Activated naive CD4-positive, alpha-beta T cell treated with anti-CD3 and anti-CD28 coated beads, Interleukin-2, amount 50 U/mL, for 16 hours (primary cell): ENCODE results near the gene MYOM3.

Experiments
- DNase-seq: peaks from one replicate; pipeline ENCODE4 v3.0.0-alpha.2; 2020

MYOM3 gene

DNA sequence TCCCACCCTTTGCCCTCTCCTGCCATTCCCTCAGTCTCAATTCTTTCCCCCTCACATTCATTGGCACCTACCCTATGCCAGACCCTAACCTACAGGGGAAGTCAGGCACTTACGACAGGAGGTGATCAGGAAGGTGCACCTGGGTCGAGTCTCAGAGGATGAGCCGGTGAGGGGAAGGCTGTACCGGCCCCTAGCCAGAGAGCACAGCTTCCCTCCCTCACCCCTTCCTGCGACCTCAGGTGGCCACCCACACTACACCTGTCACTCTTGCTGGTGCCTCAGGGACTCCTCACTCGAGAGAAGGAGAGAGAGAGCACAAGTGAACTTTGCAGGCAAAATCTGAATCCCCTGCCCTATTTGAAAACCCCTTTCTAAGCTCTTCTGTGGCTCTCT, 1.7 kb upstream of the MYOM3 start:
- DNase-seq, result no peak

GRCh38 chr1:24111262-24111995, 506 bp downstream of the MYOM3 start:
- no peak for DNase-seq

GRCh38 chr1:24110642-24111261, 1.2 kb downstream of the MYOM3 start:
- DNase-seq, result no peak

DNA sequence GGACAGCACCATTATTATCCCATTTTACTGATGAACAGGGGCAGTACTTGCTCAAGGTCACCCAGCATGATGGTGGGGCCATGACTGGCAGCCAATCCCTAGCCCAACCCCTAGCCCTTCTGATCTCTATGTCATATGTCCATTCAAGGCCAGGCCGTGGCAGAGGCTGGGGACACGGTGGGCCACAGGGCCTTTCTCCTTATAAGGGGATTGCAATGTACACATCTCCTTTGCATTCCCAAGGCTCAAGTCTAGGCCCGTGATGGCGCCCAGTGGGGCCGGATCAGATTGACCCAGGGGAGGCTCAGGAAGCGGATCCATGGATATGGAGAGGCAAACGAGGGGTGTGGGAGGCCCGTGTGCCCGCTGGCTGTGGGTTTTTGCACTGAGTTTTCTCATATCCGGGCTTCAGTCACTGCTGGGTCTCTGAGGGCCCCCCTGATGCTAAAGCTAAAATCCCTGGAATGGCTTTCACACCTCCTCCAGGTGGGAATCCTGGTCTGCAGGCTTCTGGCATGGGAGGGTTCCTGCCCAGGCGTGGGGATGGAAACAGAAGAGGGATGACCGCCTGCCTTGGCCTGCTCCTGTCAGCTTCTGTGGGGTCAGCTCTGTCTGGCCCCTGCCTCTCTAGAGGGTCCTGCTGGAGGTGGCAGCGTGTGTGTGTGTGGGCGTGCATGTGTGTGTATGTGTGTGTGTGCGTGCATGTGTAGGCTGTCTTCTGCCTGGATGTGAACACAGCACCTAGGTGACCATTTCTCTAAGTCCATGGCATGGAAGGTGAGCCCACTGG, 2.1 kb downstream of the MYOM3 start:
- DNase-seq, result no peak

DNA sequence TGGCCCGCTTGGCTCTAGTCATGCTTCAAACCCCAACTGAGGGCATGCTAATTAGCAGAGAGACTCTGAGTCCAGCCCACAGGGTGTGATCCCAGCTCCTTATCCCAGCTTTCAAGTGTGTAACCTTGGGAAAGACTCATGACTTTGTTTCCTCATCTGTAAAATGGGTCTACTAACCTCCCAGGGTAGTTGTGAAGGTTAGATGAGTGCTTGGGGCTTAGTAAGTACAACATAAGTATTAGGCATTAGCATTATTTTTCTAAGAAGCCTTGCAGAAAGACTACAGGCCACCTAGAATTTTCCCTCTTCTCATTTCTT, 2.8 kb downstream of the MYOM3 start:
- DNase-seq, result no peak

DNA sequence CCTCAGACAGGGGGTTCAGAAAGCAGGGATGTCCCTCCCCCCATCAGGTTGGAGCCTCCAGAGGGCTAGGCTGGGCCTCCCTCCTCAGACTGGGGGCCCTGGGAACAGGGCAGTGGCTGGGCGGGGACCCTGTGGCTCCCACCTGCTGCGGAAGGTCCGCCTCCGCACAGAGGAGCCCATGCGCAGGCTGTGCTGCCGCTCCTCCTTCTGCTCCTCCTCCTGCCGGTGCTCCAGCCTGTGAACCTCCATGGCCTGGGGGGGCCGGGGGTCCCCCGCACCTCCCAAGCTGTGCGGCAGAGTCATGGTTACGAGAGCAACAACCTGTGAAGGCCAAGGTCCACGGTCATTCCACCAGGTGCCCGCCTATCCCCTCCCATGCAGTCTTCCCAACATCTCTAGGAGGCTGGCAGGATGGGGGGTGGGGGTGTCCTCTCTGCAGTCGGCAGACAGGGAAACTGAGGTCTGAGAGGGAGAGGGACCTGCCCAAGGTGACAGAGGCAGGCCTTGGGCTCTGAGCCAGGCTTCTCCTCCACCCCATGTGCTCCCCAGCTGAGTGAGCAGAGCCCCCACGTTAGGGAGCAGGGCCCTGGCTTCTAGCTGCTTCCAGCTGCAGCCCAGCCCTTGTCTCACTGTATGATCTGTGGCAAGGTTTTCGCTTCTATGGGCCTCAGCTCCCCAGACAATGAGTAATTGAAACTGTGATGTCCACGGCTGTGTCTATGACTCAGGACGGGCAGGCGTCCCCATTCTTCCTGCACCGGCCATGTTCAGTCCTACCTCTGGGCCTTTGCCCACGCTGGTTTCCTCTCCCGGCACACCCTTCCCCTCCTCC, 3.4 kb downstream of the MYOM3 start:
- DNase-seq, result no peak

- DNase-seq, result no peak
Observed at GRCh38 chr1:24107462-24108138, 4.3 kb downstream of the MYOM3 start.

DNA sequence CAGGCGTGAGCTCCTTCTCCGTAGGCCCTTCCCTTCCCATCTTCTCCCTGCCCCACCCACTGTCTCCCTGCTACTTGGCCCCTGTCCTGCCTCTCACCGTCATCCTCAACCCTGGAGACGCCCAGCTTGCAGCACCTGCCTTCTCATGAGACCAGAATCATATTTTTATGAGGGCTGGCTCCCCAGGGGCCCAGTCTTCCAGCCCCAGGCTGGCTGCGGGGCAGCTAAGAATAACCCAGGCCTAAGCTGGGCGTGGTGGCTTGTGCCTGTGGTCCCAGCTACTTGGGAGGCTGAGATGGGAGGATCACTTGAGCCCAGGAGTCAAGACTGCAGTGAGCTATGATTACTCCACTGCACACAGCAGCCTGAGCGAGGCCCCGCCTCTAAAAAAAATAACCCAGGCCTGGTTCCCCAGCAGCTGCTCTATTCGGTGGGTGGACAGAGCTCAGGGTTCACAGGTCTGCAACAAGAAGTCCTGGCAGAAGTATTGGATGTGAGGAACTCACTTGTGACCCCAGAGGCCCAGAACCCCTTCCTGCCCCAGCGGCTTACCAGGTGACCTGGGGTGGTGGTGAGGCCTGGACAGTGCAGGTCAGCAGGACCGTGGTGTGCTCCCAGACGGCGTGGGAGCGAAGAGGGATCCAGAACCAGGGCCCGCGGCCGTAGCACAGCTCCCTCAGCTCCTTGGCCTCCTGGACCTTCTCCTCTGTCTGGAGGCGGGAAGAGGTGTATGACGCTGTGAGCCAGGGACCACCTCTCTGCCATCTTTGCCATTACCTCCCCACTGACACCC, 6.4 kb downstream of the MYOM3 start:
- DNase-seq, result no peak

DNA sequence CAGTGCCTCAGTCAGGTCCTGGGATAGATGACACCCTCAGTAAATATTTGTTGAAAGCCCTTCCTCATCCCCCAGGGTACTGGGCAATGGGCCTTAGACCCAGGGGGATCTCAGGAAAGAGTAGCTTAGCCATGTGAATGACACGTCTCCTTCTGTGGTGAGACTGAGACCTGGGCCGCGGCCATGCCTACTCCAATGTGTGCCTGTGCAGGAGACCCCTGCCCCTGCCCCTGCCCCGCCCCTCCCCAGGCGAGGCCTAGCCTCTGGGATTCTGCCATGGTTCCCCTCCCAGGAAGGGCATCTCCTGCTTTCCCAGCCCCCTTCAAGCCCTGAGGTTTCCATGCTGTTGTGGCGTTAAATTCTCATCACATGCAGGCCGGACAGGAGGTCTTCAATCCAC, 7.1 kb downstream of the MYOM3 start:
- DNase-seq, result no peak

DNA sequence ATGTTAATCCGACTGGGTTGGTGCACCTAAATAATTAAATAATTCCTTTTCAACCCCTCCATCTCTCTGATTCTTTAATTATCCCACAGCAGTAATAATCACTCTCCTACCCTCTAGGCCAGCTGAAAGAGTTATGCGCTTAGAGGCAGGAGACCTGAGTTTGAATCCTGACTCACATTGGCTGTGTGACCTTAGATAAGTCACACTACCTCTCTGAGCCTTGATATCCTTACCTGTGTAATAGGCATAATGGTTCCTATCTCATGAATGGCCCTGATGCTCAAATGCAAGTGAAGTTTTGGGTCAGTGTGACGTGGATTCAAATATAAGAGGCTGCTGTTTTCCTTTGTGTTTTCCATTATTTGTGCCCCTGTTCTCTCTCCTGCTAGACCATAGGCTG, 8.1 kb downstream of the MYOM3 start:
- no peak for DNase-seq

- DNase-seq, result no peak
Observed at GRCh38 chr1:24103408-24103807, 8.5 kb downstream of the MYOM3 start.

DNA sequence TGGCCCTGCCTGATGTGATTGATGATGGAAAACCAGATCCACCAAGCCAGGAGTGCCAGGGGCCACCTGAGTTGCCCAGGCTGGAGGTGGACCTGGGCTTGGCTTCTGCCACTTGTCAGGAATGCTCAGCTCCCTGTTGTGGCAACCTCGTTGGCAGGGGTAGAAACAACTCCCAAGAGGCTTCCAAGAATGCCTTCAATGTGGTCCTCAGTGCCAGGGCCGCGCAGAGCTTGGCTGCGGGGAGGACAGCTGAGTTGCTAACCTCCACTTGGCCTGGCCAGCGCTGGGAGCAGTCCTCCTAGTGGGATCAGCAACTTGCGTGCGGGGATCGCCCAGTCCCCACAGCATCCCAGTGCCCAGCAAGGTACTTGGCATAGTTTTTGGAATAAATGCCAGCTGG, 9.0 kb downstream of the MYOM3 start:
- no peak for DNase-seq

- DNase-seq, result no peak
Observed at GRCh38 chr1:24101796-24102586, 9.9 kb downstream of the MYOM3 start.

GRCh38 chr1:24100945-24101737, 10.8 kb downstream of the MYOM3 start:
- DNase-seq, result no peak

DNA sequence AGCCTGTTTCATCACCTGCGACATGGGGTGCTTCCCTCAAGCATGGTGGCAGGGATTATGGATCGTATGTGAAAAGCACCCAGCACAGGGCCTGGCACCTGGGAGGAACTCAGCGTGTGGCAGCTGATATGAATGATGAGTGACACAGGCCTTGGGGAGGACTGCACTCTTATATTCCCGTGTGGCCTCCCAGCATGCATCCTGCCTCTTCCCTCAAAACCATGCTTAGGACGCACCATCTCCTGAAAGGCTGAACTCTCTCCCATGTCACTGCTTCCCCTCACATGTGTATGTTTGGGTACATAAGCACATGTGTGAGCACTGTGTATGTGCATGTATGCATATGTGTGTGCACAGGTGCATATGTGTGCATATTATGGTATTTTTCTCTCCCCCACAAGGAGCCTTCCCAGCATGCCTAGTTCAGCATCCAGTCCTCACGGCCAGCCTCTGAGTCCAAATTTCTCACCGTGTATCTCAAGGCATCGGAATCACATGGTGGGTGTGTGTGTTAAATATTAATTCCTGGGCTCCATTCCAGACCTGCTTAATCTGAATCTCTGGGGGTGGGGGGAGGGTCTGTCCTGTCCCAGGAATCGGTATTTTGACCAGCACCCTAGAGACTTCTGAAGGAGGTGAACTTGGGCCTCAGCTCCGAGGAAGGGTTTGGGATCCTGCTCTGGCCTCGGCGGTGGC, 12.8 kb downstream of the MYOM3 start:
- DNase-seq, result no peak

GRCh38 chr1:24098102-24098501, 13.8 kb downstream of the MYOM3 start:
- no peak for DNase-seq

- DNase-seq, result no peak
Observed at GRCh38 chr1:24097663-24098062, 14.3 kb downstream of the MYOM3 start.

- DNase-seq, result no peak
Observed at GRCh38 chr1:24096739-24097103, 15.2 kb downstream of the MYOM3 start.

DNA sequence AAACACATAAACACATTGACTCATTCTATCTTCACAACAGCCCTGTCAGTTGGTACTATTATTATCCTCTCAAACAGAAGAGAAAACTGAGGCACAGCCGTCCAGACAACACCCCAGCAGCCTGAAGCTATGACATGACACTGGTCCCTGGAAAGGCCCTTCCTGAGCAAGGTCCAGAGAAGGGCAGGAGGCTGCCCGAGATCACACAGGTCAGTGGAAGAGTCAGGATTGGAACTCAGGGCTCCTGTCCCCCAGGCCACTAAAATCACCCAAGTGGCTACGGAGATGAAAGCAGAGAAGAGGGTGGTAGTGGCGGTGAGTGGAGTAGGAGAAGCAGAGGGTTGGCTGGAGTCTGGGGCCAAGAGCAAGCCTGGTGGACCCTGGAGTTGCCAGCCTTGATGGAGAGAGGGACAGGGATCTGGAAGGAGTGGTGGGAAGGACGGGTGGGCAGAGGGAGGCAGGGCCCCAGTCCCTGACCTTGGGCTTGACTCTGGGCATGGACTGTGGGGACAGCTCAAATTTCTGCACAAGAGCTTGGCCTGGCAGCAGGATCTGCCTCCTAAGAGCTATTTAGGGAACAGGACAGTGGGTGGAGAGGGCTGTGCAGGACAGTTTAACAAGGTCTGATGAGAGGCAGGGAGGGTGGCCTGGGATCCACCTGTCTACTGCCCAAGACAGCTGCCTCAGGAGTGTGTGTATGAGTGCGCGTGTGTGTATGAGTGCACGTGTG, 15.8 kb downstream of the MYOM3 start:
- DNase-seq, result no peak
